Endometrium (tissue), 2 donors: Measurements from ENCODE around the gene MYG1.

Experiments
- FAIRE-seq: peaks from 2 replicates; lab custom pipeline; 2012; peaks lifted over from hg19 to GRCh38; lab: Jason Lieb, UNC
- donor health status: control.
- donor health status: control.

The MYG1 gene

GRCh38 chr12:53299454-53300180, at the start of gene MYG1:
TSS of gene MYG1 (plus strand) at chr12:53299695. CDS start at chr12:53299738, 43 bp downstream.
- FAIRE-seq = no peak

- FAIRE-seq = no peak
Observed at GRCh38 chr12:53251477-53252348, 47.8 kb upstream of the MYG1 start.

- no peak for FAIRE-seq
Observed at GRCh38 chr12:53252349-53252916, 47.1 kb upstream of the MYG1 start.

GRCh38 chr12:53253298-53253697, 46.2 kb upstream of the MYG1 start:
- FAIRE-seq = no peak

GRCh38 chr12:53254816-53255545, 44.5 kb upstream of the MYG1 start:
- no peak for FAIRE-seq

GRCh38 chr12:53255996-53256395, 43.5 kb upstream of the MYG1 start:
- no peak for FAIRE-seq

- FAIRE-seq = no peak
Observed at GRCh38 chr12:53258541-53259539, 40.7 kb upstream of the MYG1 start.

GRCh38 chr12:53259891-53260290, 39.6 kb upstream of the MYG1 start:
- no peak for FAIRE-seq

- no peak for FAIRE-seq
Observed at GRCh38 chr12:53265783-53266182, 33.7 kb upstream of the MYG1 start.

- no peak for FAIRE-seq
Observed at GRCh38 chr12:53267306-53267998, 32.0 kb upstream of the MYG1 start.

- no peak for FAIRE-seq
Observed at GRCh38 chr12:53267999-53268629, 31.4 kb upstream of the MYG1 start, which contains the start of gene ESPL1. TSS of gene ESPL1 (plus strand) at chr12:53268299. CDS start at chr12:53268767, 468 bp downstream.

- FAIRE-seq = no peak
Observed at GRCh38 chr12:53268630-53269562, 30.6 kb upstream of the MYG1 start.

- FAIRE-seq = no peak
Observed at GRCh38 chr12:53274445-53274844, 25.1 kb upstream of the MYG1 start.

- no peak for FAIRE-seq
Observed at GRCh38 chr12:53276511-53276910, 23.0 kb upstream of the MYG1 start.

GRCh38 chr12:53277981-53278380, 21.5 kb upstream of the MYG1 start:
- no peak for FAIRE-seq

GRCh38 chr12:53279283-53279869, 20.1 kb upstream of the MYG1 start:
- FAIRE-seq = no peak

- FAIRE-seq = no peak
Observed at GRCh38 chr12:53279888-53280498, 19.5 kb upstream of the MYG1 start.

GRCh38 chr12:53286448-53286847, 13.0 kb upstream of the MYG1 start:
- no peak for FAIRE-seq
